Measurements from ENCODE around the gene DLGAP1. TPM values are rescaled to one million over a fixed set of nuclear protein-coding genes. Genes with fewer than 3 reads are reported as not detected.

The DLGAP1 gene
- total RNA-seq, 3 donors from 2014 or later (not counting 1 experiment from before 2014, with no cell fraction given) = not detected

DNA sequence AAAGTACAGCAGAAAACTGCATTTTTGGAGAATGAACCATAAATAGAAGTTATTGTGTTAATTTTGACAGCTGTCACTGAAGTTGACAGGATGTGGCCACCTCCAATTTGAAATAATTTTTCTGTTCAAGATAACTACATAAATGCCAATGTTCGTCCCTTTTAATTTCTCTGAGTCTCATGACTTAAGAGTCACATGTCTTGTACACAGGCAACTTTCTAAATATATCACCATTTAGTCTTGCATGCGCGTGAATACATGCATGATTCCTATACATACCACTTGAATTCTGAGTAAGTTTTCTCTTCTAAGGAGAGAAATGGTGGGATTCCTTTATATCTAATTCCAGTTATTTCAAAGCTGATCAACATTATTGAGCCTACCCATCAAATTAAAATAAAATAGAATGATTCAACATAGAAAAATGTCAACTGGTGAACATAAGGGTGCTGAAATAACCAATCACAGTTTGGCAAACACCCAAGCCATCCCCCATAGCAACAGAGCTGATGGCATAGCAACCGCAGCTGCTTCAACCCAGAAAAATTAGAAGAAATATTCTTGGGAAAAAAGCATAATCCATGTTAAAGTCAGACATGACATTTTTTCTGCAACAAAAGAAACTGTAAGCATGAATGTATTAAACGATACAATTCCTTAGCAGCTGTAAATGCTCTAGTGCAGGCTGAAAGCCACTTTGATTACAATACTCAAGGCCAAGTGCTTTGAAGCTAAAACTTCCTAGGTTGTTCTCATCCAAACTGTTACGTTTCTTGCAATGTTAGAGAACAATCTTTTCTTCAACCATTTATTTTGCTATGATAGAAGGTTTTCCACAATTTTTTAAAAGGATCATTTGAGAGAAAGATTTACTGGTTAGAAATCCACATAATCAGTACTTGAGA is 282.7 kb downstream of the DLGAP1 start:
- DNase-seq = no peak
- Histone ChIP-seq H3K4me3 (ENCODE audit: low read length) (no peak overlapping the region), H3K27ac (ENCODE audit: low read length) (no peak overlapping the region), H3K27me3 (ENCODE audit: control insufficient read depth, insufficient read depth, low read length) (no peaks in the 10 kb centered on the region), H3K4me1 (ENCODE audit: control insufficient read depth, insufficient read depth, low read length) (no peaks in the 10 kb centered on the region), H3K9me3 (ENCODE audit: control insufficient read depth, insufficient read depth, low read length) (no peaks in the 10 kb centered on the region), H3K36me3 (ENCODE audit: control insufficient read depth, insufficient read depth, low read length) (no peaks in the 10 kb centered on the region)
- Mint-ChIP-seq H3K36me3 (no peaks in the 10 kb centered on the region), H3K27ac (no peak overlapping the region), H3K9me3 (peaks cover 9 to 13% of the 10 kb centered on the region in 2 donors), H3K4me3 (no peak overlapping the region), H3K27me3 (ENCODE audit: low read depth in 2 of 2) (no peaks in the 10 kb centered on the region), H3K4me1 (no peaks in the 10 kb centered on the region)
- 80% methylated on average over 3 of the region's 6 CpGs for WGBS (ENCODE audit: insufficient coverage)
- intact Hi-C loops (cut with micrococcal nuclease) = no loop called here
- ATAC-seq = no peak
- TF ChIP-seq, protein P1, sequence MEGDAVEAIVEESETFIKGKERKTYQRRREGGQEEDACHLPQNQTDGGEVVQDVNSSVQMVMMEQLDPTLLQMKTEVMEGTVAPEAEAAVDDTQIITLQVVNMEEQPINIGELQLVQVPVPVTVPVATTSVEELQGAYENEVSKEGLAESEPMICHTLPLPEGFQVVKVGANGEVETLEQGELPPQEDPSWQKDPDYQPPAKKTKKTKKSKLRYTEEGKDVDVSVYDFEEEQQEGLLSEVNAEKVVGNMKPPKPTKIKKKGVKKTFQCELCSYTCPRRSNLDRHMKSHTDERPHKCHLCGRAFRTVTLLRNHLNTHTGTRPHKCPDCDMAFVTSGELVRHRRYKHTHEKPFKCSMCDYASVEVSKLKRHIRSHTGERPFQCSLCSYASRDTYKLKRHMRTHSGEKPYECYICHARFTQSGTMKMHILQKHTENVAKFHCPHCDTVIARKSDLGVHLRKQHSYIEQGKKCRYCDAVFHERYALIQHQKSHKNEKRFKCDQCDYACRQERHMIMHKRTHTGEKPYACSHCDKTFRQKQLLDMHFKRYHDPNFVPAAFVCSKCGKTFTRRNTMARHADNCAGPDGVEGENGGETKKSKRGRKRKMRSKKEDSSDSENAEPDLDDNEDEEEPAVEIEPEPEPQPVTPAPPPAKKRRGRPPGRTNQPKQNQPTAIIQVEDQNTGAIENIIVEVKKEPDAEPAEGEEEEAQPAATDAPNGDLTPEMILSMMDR (IDR thresholded peaks at IDR 0.05) = no peak

DNA sequence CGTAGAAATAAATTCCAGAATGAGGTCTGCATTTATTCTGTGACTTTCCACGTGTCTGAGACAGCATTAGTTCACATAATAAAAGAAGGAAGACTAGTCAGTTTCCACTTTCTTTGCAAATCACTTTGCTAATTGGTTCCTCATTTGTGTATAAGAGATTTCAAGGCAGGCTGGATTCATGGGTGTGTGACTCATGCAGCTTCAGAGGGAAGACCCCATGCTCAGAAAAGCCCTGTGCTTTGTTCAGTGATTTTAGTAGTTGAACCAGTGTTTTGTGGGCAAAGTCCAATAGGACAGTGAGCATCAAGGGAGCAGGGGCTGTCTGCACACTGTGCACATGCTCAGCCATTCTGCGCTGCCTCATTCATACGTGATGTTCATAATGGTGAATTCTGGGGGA is 297.8 kb downstream of the DLGAP1 start:
- ATAC-seq = no peak

DNA sequence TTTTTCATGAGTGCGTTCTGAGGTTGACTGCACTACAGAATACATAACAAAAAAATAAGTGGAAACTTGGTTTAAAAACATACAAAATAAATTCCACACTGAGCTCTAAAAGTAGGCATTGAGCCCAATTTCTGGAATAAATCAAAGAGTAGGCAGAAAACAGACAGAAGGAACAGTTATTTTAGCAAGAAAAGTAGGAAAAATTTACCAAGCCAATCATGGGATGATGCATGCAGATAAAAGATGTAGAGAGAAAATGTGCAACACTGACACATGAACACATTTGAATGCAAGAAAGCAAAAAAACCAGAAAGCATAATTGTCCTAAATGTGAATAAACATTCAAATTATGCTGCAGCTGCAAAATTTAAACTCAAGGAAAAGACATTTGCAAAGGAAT is 308.3 kb downstream of the DLGAP1 start:
- no CpG with 5 or more reads among the region's 1 CpG for WGBS (ENCODE audit: insufficient coverage)
- Mint-ChIP-seq H3K9me3 (peaks cover 0 to 2% of the 10 kb centered on the region in 2 donors), H3K27me3 (ENCODE audit: low read depth in 2 of 2) (no peaks in the 10 kb centered on the region), H3K4me1 (no peaks in the 10 kb centered on the region), H3K36me3 (no peaks in the 10 kb centered on the region), H3K4me3 (no peak overlapping the region), H3K27ac (no peak overlapping the region)
- Histone ChIP-seq H3K27ac (ENCODE audit: low read length) (no peak overlapping the region), H3K4me1 (ENCODE audit: control insufficient read depth, insufficient read depth, low read length) (no peaks in the 10 kb centered on the region), H3K27me3 (ENCODE audit: control insufficient read depth, insufficient read depth, low read length) (no peaks in the 10 kb centered on the region), H3K4me3 (ENCODE audit: low read length) (no peak overlapping the region), H3K9me3 (ENCODE audit: control insufficient read depth, insufficient read depth, low read length) (peaks cover 5% of the 10 kb centered on the region), H3K36me3 (ENCODE audit: control insufficient read depth, insufficient read depth, low read length) (no peaks in the 10 kb centered on the region)
- no peak for DNase-seq
- TF ChIP-seq, protein P1 (IDR thresholded peaks at IDR 0.05) = no peak
- intact Hi-C loops (cut with micrococcal nuclease) = no loop called here
- ATAC-seq = no peak

More for the DNA sequence above, 297.8 kb downstream of the DLGAP1 start:
- Histone ChIP-seq H3K27ac (ENCODE audit: low read length) (no peak overlapping the region), H3K36me3 (ENCODE audit: control insufficient read depth, insufficient read depth, low read length) (no peaks in the 10 kb centered on the region), H3K27me3 (ENCODE audit: control insufficient read depth, insufficient read depth, low read length) (no peaks in the 10 kb centered on the region), H3K4me1 (ENCODE audit: control insufficient read depth, insufficient read depth, low read length) (no peaks in the 10 kb centered on the region), H3K4me3 (ENCODE audit: low read length) (no peak overlapping the region), H3K9me3 (ENCODE audit: control insufficient read depth, insufficient read depth, low read length) (no peaks in the 10 kb centered on the region)
- no peaks in the 10 kb centered on the region for H3K27me3 Mint-ChIP-seq (ENCODE audit: low read depth in 2 of 2)
- H3K4me3 Mint-ChIP-seq = no peak overlapping the region
- no peaks in the 10 kb centered on the region for H3K36me3 Mint-ChIP-seq
- H3K27ac Mint-ChIP-seq = no peak overlapping the region
- DNase-seq = no peak
- WGBS (ENCODE audit: insufficient coverage) = 74% methylated on average over 4 of the region's 4 CpGs
- TF ChIP-seq, protein P1 (IDR thresholded peaks at IDR 0.05) = no peak
- H3K4me1 Mint-ChIP-seq = no peaks in the 10 kb centered on the region
- intact Hi-C loops (cut with micrococcal nuclease) = no loop called here
- H3K9me3 Mint-ChIP-seq = peaks cover 4 to 9% of the 10 kb centered on the region in 2 donors
